K562 treated with DMSO at 1 percent for 24 hours (cell line): ENCODE measurements around the gene CLEC4M. TPM values are rescaled to one million over a fixed set of nuclear protein-coding genes. Genes with fewer than 3 reads are reported as not detected.

Experiments
- total RNA-seq: library from RNA; unstranded; fragments of 300-600 nt; gene quantifications from 2 replicates; pipeline ENCODE4 v1.2.3, GENCODE V29; 2022; ENCODE audit warnings: low read depth; ENCODE audit not compliant: insufficient read depth

Gene CLEC4M
- total RNA-seq, result 0.54 TPM in 1 of 2 replicates, not detected in the other

GRCh38 chr19:7762719-7763293 is at the start of gene CLEC4M:
CLEC4M (plus strand) TSS chr19:7763243; CDS start chr19:7763267, 24 bp downstream.

DNA sequence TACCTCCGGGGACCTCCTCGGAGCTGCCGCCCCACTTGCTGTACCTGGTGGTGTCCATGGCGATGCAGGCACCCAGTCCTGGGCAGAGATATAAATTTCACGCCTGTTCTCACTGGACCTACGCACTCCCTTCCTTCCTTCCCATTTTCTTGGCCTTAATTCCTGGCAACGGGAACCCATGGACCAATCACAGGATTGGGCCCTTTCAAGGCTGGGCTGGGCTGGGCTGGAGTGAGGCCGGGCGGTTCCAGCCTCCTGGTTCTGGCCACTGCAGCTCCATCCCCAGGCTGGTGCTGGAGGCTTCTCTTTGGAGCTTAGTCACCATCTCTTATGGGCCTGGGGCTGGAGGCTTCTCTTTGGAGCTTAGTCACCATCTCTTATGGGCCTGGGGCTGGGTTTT is 31.0 kb upstream of the CLEC4M start, which contains the start of gene CLEC4G:
CLEC4G (minus strand) TSS at position 66 of the 400 bp plus-strand sequence; CDS start at position 58, 8 bp downstream.

DNA sequence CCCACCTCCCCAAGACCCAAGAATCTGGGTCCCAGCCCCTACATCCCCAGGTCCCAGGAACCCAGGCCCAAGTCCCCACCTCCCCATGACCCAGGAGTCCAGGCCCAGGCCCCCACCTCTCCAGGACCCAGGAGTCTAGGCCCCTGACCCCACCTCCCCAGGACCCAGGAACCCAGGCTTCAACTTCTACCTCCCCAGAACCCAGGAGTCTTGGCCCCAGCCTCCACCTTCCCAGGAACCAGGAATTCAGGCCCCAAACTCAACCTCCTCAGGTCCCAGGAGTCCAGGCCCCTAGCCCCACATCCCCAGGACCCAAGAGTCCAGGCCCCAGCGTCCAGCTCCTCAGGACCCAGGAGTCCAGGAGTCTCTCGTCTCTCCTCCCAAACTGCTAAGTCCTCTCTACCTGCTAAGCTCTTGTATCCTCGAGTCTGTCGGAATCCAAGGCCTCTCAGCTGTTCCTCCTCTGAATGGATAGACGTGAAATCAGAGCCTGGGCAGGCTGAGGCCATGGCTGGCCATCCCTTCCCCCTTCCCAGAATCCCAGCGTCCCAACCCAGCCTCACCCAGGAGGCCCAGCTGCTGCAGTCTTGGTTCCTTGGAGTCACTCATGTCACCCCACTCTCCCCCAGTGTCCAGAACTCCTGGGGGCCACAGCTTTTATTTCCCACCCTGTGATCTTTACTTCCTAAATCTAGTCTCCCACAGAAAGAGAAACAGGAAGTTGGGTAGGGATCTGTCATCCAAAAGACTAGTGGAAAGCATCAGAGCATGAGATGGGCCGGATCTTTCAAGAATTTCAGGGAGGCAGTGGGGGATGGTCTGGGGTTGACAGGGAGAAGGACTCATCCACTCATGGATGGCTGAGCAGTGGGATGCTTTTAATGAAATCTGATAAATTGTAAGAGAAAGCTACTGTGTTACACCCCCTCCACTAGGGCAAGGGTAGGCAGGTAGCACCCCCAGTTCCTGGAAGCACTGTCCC is 15.8 kb upstream of the CLEC4M start, which contains the start of gene CD209:
CD209 (minus strand) TSS at position 632 of the 982 bp plus-strand sequence; CDS start at position 609, 23 bp downstream.

Other genes starting within 250 kb of the CLEC4M start
- gene ZNF358, start 247.1 kb upstream of the CLEC4M start, total RNA-seq, result 46.9 and 54.4 TPM in 2 replicates
- gene MCOLN1, start 240.6 kb upstream of the CLEC4M start, total RNA-seq, result 28.1 and 29.2 TPM in 2 replicates
- gene PNPLA6, start 227.5 kb upstream of the CLEC4M start, total RNA-seq, result 101 and 108 TPM in 2 replicates
- 3.4 and 3.8 TPM in 2 replicates for gene CAMSAP3, start 167.4 kb upstream of the CLEC4M start, total RNA-seq
- 108 and 119 TPM in 2 replicates for gene XAB2, start 133.7 kb upstream of the CLEC4M start, total RNA-seq
- 33.2 and 56.3 TPM in 2 replicates for gene PET100, start 133.4 kb upstream of the CLEC4M start, total RNA-seq
- 2.6 and 6.6 TPM in 2 replicates for gene PCP2, start 129.5 kb upstream of the CLEC4M start, total RNA-seq
- gene STXBP2, start 126.1 kb upstream of the CLEC4M start, total RNA-seq, result 209 and 241 TPM in 2 replicates
- not detected in 2 replicates for gene RETN, start 94.2 kb upstream of the CLEC4M start, total RNA-seq
- 1.3 and 1.4 TPM in 2 replicates for gene MCEMP1, start 86.2 kb upstream of the CLEC4M start, total RNA-seq
- gene TRAPPC5, start 82.4 kb upstream of the CLEC4M start, total RNA-seq, result 175 and 188 TPM in 2 replicates
- 0.70 and 0.95 TPM in 2 replicates for gene FCER2, start 61.1 kb upstream of the CLEC4M start, total RNA-seq
- not detected in 2 replicates for gene CLEC4G, start 31.1 kb upstream of the CLEC4M start, total RNA-seq
- not detected in 2 replicates for gene CD209, start 15.7 kb upstream of the CLEC4M start, total RNA-seq
- 16.1 and 19.9 TPM in 2 replicates for gene EVI5L, start 67.0 kb downstream of the CLEC4M start, total RNA-seq
- gene PRR36, start 111.1 kb downstream of the CLEC4M start, total RNA-seq, result 0.44 TPM in 1 of 2 replicates, not detected in the other
- 7.1 and 8.5 TPM in 2 replicates for gene LRRC8E, start 125.3 kb downstream of the CLEC4M start, total RNA-seq
- 40.0 and 44.3 TPM in 2 replicates for gene MAP2K7, start 140.6 kb downstream of the CLEC4M start, total RNA-seq
- 2.2 and 3.2 TPM in 2 replicates for gene TGFBR3L, start 151.6 kb downstream of the CLEC4M start, total RNA-seq
- 50.8 and 53.9 TPM in 2 replicates for gene SNAPC2, start 157.1 kb downstream of the CLEC4M start, total RNA-seq
- 7.3 and 8.5 TPM in 2 replicates for gene CTXN1, start 162.9 kb downstream of the CLEC4M start, total RNA-seq
- 141 and 148 TPM in 2 replicates for gene TIMM44, start 180.4 kb downstream of the CLEC4M start, total RNA-seq
- gene ELAVL1, start 242.4 kb downstream of the CLEC4M start, total RNA-seq, result 76.0 and 85.4 TPM in 2 replicates